ENCODE results near the gene EME1.

EME1 gene

GRCh38 chr17:50344731-50345365, 28.2 kb upstream of the EME1 start:
- Mint-ChIP-seq H3K4me3 (peak overlapping the region; percentile 79), H3K9me3 (no peaks in the 10 kb centered on the region), H3K36me3 (ENCODE audit: low read depth) (peaks cover 10% of the 10 kb centered on the region), H3K27ac (peak overlapping the region; percentile 86), H3K4me1 (ENCODE audit: low read depth) (peaks cover 40% of the 10 kb centered on the region), H3K27me3 (no peaks in the 10 kb centered on the region)
- no peak for DNase-seq

GRCh38 chr17:50345432-50346312, 27.4 kb upstream of the EME1 start, which contains the start of gene XYLT2:
TSS of gene XYLT2 (plus strand) at chr17:50346126. CDS start at chr17:50346141, 15 bp downstream.
- Mint-ChIP-seq H3K4me1 (ENCODE audit: low read depth) (peaks cover 42% of the 10 kb centered on the region), H3K27me3 (no peaks in the 10 kb centered on the region), H3K9me3 (no peaks in the 10 kb centered on the region), H3K4me3 (peak within 1 kb of the TSS; percentile 94), H3K36me3 (ENCODE audit: low read depth) (peaks cover 12% of the 10 kb centered on the region), H3K27ac (peak within 1 kb of the TSS; percentile 94)
- DNase-seq, result peak; percentile 93

GRCh38 chr17:50346313-50347116, 26.5 kb upstream of the EME1 start:
- Mint-ChIP-seq H3K27ac (peak overlapping the region; percentile 92), H3K36me3 (ENCODE audit: low read depth) (peaks cover 16% of the 10 kb centered on the region), H3K4me1 (ENCODE audit: low read depth) (peaks cover 46% of the 10 kb centered on the region), H3K9me3 (no peaks in the 10 kb centered on the region), H3K4me3 (peak overlapping the region; percentile 94), H3K27me3 (no peaks in the 10 kb centered on the region)
- DNase-seq, result no peak

GRCh38 chr17:50347117-50347893, 25.7 kb upstream of the EME1 start:
- peaks cover 48% of the 10 kb centered on the region for H3K4me1 Mint-ChIP-seq (ENCODE audit: low read depth)
- DNase-seq, result peak; percentile 30

GRCh38 chr17:50347894-50348291, 25.1 kb upstream of the EME1 start:
- H3K27ac Mint-ChIP-seq, result peak overlapping the region; percentile 70
- H3K27me3 Mint-ChIP-seq, result no peaks in the 10 kb centered on the region
- peaks cover 48% of the 10 kb centered on the region for H3K4me1 Mint-ChIP-seq (ENCODE audit: low read depth)
- H3K4me3 Mint-ChIP-seq, result peak overlapping the region; percentile 94
- H3K9me3 Mint-ChIP-seq, result no peaks in the 10 kb centered on the region
- peaks cover 23% of the 10 kb centered on the region for H3K36me3 Mint-ChIP-seq (ENCODE audit: low read depth)
- DNase-seq, result no peak

More at GRCh38 chr17:50347117-50347893, 25.7 kb upstream of the EME1 start:
- Mint-ChIP-seq H3K36me3 (ENCODE audit: low read depth) (peaks cover 20% of the 10 kb centered on the region), H3K4me3 (peak overlapping the region; percentile 94), H3K27me3 (no peaks in the 10 kb centered on the region), H3K9me3 (no peaks in the 10 kb centered on the region), H3K27ac (peak overlapping the region; percentile 92)

- Mint-ChIP-seq H3K9me3 (no peaks in the 10 kb centered on the region), H3K4me3 (no peak overlapping the region), H3K27me3 (no peaks in the 10 kb centered on the region), H3K27ac (peak overlapping the region; percentile 70), H3K4me1 (ENCODE audit: low read depth) (peaks cover 48% of the 10 kb centered on the region), H3K36me3 (ENCODE audit: low read depth) (peaks cover 30% of the 10 kb centered on the region)
- peak; percentile 28 for DNase-seq
These were observed 24.3 kb upstream of the EME1 start for GRCh38 chr17:50348522-50349242.

- Mint-ChIP-seq H3K4me1 (ENCODE audit: low read depth) (peaks cover 48% of the 10 kb centered on the region), H3K4me3 (no peak overlapping the region), H3K36me3 (ENCODE audit: low read depth) (peaks cover 34% of the 10 kb centered on the region), H3K27ac (peak overlapping the region; percentile 48), H3K9me3 (no peaks in the 10 kb centered on the region), H3K27me3 (no peaks in the 10 kb centered on the region)
- peak; percentile 23 for DNase-seq
These were observed 23.8 kb upstream of the EME1 start for GRCh38 chr17:50349243-50349600.

- no peak overlapping the region for H3K4me3 Mint-ChIP-seq
- H3K36me3 Mint-ChIP-seq (ENCODE audit: low read depth), result peaks cover 49% of the 10 kb centered on the region
- no peaks in the 10 kb centered on the region for H3K9me3 Mint-ChIP-seq
- H3K27me3 Mint-ChIP-seq, result no peaks in the 10 kb centered on the region
- DNase-seq, result peak; percentile 11
- H3K27ac Mint-ChIP-seq, result peak overlapping the region; percentile 39
- H3K4me1 Mint-ChIP-seq (ENCODE audit: low read depth), result peaks cover 37% of the 10 kb centered on the region
These were observed 22.3 kb upstream of the EME1 start for GRCh38 chr17:50350733-50351132.

GRCh38 chr17:50352072-50352692, 20.8 kb upstream of the EME1 start:
- Mint-ChIP-seq H3K4me3 (no peak overlapping the region), H3K36me3 (ENCODE audit: low read depth) (peaks cover 54% of the 10 kb centered on the region), H3K27me3 (no peaks in the 10 kb centered on the region), H3K4me1 (ENCODE audit: low read depth) (peaks cover 31% of the 10 kb centered on the region), H3K9me3 (no peaks in the 10 kb centered on the region), H3K27ac (peak overlapping the region; percentile 75)
- DNase-seq, result peak; percentile 23

GRCh38 chr17:50352693-50353599, 20.1 kb upstream of the EME1 start:
- no peaks in the 10 kb centered on the region for H3K27me3 Mint-ChIP-seq
- DNase-seq, result peak; percentile 23
- peak overlapping the region; percentile 37 for H3K27ac Mint-ChIP-seq
- H3K4me3 Mint-ChIP-seq, result no peak overlapping the region
- H3K4me1 Mint-ChIP-seq (ENCODE audit: low read depth), result peaks cover 24% of the 10 kb centered on the region
- peaks cover 62% of the 10 kb centered on the region for H3K36me3 Mint-ChIP-seq (ENCODE audit: low read depth)
- no peaks in the 10 kb centered on the region for H3K9me3 Mint-ChIP-seq

GRCh38 chr17:50353600-50354195, 19.3 kb upstream of the EME1 start:
- no peaks in the 10 kb centered on the region for H3K27me3 Mint-ChIP-seq
- peaks cover 17% of the 10 kb centered on the region for H3K4me1 Mint-ChIP-seq (ENCODE audit: low read depth)
- no peaks in the 10 kb centered on the region for H3K9me3 Mint-ChIP-seq
- no peak overlapping the region for H3K27ac Mint-ChIP-seq
- no peak overlapping the region for H3K4me3 Mint-ChIP-seq
- peaks cover 69% of the 10 kb centered on the region for H3K36me3 Mint-ChIP-seq (ENCODE audit: low read depth)
- peak; percentile 24 for DNase-seq

GRCh38 chr17:50354198-50354597, 18.8 kb upstream of the EME1 start:
- Mint-ChIP-seq H3K27me3 (no peaks in the 10 kb centered on the region), H3K4me1 (ENCODE audit: low read depth) (peaks cover 13% of the 10 kb centered on the region), H3K9me3 (no peaks in the 10 kb centered on the region), H3K36me3 (ENCODE audit: low read depth) (peaks cover 74% of the 10 kb centered on the region), H3K27ac (peak overlapping the region; percentile 18), H3K4me3 (no peak overlapping the region)
- DNase-seq, result peak; percentile 25

Data from activated T-cell treated with anti-CD3 and anti-CD28 coated beads, Interleukin-2, amount 50 U/mL, for 24 hours (primary cell).